Inflammatory macrophage treated with lipopolysaccharide for 4 hours (primary cell): Measurements from ENCODE around the gene IZUMO4.
"Not testable (repeated sequence)": the region's sequence is repeated elsewhere in the genome, so short reads cannot be mapped to it uniquely, and the experiment has no call there.

Experiments used
- DNase-seq: peaks from one replicate; pipeline ENCODE4 v3.0.0-alpha.2; 2020

IZUMO4 gene

DNA sequence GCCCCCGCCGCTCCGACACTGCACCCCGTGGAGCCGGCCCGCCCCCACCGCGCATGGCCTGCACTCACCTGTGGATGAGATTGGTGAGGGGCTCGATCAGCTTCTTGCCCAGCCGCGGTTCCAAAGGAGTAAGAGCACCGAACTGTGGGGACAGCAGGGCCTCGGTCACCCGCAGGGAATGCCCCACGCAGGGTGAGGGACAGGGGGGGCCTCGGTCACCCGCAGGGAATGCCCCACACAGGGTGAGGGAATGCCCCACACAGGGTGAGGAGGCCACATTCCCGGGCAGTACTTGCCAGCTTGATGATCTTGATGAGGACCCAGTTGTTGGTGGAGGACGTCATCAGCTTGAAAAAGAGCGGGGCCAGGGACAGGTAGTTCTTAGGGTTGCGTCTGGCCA is 32.3 kb downstream of the IZUMO4 start:
- no peak for DNase-seq

DNA sequence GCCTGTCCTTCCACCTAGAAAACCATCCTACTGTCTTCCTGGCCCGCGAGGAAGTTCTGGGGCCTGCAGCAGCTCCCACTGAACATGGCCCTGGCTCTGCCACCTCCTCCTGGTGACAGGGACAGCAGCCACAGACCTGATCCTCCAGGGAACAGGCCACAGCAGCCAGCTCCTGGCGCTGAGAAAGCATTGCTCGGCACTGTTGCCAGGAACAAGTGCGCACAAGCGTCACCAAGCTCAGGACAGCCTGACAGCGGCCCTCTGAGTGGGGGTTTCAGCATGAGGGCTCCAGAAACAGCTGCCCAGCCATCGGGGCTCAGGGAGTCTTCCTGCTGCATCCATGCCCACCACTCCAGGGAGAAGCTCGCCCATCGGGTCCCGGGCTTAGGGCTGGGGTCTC is 32.8 kb downstream of the IZUMO4 start:
- no peak for DNase-seq

DNA sequence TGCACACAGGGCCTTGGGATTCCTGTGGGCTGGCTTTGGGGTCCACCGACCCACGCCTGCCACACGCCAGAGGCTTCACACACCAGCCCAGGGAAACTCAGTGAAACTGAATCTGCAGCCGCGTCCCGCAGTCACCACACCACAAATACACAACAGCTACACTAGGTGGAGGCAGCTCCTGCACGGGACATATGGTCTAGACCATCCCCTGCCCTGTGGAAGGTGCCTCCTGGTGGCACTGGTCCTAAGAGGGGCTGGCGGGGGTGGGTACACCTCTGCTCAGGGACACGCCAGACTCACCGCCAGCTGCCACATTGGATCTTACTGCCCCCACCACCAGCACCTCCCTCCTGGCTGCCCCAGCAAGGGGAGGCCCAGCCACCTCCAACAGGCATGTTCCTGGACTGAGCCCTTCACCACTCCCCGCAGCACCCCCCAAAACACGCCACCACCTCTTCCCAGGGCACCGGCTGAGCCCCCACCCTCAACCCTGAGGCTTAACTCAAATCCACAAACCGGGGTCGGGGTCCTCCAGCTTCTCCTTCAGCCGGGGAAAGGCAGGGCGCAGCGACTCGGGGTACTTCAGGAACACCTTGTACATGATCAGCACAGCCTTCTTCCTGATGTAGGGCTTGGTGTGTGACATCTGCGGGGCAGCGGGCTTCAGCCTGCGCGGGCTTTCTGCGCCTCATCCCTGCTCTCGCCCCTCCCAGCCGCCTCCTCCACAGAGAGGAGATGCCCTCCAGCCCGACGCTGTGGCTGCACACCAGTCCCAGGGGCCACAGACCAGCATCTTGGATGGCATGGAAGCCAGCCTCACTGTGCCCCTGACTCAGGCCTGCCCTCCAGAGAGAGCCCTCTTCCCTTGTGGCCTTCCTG is 33.4 kb downstream of the IZUMO4 start:
- DNase-seq, result no peak

DNA sequence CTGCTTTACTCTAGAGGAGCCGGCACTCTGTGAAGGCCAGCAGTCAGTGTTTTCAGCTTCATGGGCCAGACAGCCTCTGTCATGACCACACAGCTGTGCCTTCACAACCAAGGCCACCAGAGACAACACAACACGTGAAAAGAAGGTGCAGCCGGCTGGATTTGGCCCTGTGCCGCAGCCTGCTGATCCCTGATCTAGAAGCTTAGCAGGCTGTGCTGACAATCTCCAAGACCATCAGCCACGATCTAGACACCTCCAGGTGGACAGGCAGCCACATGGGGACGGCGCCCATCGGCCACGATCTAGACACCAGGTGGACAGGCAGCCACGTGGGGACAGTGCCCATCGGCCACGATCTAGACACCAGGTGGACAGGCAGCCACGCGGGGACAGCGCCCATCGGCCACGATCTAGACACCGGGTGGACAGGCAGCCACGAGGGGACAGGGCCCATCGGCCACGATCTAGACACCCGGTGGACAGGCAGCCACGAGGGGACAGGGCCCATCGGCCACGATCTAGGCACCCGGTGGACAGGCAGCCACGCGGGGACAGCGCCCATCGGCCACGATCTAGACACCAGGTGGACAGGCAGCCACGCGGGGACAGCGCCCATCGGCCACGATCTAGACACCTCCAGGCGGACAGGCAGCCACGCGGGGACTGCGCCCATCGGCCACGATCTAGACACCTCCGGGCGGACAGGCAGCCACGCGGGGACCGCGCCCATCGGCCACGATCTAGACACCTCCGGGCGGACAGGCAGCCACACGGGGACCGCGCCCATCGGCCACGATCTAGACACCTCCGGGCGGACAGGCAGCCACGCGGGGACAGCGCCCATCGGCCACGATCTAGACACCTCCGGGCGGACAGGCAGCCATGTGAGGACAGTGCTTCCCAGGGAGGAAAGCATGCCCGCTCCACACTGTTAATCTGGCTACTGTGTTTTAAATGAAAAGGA is 34.6 kb downstream of the IZUMO4 start:
- DNase-seq, result not testable (repeated sequence)

DNA sequence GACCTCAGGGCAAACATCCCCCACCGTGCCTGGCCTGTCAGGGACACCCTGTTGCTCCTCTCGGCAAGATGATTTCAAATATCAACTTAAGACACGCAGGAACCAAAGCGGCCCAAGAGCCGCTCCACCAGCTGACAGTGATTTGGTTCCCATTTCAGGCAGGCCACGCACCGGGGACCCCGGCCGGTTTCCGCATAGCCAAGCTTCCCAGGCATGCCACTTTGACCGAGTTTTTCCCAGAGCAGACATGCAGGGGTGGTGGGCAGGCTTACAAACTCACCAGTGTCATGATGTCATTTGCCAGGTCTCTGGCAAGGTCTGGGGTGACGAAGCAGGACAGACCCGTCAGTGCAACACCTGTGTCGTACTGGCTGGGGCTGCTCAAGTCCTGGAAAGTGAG is 35.5 kb downstream of the IZUMO4 start:
- no peak for DNase-seq

DNA sequence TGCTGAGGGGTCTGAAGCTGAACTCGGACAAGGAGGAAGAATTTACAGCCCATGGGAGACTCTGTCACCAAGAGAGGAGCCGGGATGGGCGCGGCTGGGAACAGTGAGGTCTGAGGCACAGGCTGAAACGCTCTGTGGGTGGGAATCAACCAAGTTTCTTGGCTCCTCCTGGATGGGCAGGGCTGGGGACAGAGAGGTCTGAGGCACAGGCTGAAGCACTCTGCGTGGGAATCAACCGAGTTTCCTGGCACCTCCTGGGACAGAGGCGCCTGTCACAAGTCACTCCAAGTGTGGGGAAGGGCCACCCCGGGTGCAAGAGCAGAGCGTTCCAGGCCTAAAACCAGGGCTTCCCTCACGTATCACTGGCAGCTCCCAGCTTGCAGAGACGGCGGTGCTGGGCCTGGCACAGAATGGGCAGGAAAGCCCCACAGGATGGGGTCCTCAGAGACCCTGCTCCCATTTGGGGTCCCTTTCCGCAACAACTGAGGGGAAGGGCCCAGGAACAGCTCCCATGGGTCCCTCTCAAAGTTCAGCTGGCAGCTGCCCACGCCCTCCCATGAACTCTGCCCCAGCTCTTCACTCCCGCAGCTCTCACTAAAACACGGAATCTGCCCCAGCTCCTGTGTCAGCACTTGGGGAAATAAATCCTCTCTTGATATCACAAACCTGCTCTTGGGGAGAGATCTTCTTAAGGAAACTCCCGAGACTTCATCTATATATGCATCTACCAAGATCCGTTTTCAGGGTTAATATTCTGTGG is 36.2 kb downstream of the IZUMO4 start:
- no peak for DNase-seq

DNA sequence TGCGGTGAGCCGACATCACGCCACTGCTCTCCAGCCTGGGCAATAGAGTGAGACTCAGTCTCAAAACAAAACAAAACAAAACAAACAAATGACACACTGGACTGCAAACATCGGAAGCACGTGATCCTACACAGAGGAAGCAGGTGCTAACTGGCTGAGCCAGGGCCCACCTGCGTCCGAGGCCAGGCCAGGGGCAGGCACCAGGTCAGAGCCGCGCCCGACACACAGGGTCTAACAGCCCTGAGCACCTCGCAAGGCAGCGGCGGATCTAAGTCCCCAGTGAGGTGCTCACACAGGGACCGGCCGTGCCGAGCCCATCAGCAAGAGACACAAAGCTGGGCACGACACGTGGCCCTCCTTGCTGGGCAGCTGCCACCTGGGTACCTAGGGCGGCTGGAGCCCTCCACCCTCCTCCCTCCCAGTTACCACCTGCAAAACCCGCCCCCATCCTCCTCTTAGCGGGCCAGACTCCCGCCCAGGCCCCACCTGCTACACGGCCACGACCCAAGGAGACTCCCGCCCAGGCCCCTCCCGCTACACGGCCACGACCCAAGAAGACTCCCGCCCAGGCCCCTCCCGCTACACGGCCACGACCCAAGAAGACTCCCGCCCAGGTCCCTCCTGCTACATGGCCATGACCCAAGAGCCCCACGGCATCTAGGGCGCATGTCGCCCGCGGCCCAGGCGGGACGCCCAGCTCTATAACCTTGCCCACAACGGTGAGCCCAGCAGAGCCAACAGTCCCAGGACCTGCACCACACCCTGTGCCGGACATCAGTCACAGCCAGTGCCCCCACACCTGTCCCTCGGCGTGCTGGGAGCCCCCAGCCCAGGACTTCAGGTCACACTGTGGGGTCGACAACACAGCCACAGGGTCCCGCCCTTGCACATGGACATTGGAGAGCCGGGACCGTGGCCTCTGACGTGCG is 39.0 kb downstream of the IZUMO4 start:
- no peak for DNase-seq

DNA sequence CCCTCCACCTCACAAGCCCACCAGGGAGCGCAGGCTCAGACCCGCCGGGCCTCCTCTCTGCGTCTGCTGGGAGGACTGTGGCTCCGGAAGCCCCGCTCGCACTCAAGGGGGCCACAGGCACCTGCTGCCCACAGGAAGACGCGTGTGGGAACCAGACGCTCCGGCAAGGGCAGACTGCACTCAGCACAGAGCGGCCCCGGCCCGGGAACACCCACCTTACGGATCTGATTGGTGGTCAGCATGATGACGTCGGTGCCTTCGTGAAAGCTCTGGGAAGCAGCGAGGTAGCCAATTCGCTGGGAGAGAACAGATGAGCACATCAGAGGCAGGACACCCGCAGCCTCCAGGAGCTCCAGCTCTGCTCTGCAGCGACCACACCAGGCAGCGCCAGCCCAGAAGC is 40.1 kb downstream of the IZUMO4 start:
- no peak for DNase-seq

DNA sequence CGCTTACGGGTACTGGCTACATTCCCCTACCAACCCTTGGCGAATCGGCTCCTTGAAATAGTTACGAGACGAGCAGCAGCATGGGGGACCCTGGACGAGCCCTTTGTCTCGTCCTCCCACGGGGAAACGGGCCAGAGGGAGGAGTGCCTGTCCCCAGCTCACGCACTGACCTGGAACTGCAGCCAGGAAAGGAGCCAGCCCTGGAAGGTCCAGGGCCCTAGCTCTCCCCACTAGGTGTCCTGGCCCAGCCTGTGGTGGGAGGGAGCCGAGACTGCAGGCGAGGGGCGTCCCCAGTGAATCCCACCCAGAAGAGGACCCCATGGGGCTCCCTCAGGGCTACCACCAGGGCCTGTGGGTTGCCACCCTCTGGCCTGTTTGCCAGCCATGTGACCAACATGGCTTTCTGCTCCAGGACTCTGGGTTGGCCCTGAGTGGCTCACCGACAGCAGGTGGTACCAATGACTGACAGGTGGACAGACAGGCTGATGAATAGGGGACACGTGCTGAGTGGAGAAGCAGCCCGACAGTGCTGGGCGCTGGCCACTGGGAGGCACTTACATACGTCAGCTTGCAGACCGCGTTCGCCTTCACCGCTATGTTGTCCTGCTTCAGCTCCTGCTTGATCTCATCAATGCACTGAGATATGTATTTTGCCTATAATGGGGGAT is 41.5 kb downstream of the IZUMO4 start:
- DNase-seq, result no peak

DNA sequence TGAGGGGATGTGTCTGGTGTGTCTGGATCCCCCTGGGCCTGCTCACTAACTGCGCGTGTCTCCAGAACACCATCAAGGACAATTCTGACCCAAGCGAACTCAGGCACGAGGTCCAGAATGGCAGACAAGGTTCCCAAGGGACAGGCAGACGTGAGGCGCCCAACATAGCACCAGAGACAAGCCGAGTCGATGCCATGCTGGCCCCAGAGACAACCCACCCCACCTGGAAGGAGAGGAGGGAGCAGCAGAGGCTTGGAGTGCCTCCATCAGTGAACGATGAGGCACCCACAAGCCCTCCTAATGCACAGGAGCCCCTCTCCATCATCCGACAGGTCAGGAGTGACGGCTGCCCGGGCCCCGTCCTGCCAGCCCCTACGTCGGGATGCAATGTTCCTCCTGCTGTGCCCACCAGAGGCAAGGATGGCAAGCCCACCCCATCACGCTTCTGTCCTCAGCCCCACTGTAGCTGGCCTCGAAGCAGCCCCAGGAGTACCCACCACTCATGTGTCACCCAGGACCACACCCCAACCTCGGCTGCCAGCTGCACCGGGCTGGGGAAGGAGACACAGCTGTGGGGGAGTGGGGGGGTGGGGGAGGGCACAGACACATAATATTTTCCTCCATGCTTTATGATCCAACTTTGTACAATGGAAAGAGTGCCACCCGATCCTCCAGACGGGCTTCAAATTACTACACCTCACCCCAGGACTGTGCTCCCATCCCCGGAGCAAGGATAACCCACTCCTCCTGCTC is 42.8 kb downstream of the IZUMO4 start:
- no peak for DNase-seq

DNA sequence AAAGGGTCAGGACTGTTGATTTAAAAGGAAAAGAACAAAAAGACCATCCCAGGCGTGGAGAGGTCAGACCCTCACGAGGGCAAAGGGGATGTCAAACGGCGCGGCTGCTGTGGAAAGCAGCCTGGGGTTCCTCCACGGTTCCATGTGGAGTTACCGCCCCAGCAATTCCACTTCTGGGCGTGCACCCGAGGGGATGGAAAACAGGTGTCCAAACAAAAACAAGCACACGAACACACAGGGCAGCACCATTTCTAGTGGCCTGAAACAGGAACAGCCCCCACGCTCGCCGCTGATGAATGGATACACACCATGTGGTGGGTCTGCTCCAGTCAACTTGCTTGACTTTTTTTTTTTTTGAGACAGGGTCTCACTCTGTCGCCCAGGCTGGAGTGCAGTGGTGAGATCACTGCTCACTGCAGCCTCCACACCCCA is 43.4 kb downstream of the IZUMO4 start:
- no peak for DNase-seq

DNA sequence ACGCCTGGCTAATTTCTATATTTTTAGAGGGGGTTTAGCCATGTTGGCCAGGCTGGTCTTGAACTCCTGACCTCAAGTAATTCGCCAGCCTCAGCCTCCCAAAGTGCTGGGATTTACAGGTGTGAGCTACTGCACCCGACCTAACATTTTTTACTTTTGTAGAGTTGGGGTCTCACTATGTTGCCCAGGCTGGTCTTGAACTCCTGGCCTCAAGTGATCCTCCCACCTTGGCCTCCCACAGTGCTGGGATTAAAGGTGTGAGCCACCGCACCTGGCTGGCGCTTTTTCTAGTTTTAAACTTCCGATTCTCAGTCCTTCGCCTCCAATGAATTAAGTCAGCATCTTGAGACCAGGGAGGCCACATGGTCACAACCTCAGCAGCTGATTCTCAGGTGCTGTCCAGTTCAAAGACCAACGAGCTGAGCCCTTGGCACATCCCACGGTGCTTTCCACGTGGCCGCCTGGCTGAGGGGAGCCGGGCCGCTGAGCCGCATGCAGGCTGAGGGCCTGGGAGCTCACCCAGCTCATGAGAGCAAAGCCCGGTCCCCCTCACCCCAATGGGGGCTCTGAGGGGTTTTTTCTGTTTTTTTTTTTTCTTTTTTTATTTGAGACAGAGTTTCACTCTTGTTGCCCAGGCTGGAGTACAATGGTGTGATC is 45.6 kb downstream of the IZUMO4 start:
- DNase-seq, result no peak

DNA sequence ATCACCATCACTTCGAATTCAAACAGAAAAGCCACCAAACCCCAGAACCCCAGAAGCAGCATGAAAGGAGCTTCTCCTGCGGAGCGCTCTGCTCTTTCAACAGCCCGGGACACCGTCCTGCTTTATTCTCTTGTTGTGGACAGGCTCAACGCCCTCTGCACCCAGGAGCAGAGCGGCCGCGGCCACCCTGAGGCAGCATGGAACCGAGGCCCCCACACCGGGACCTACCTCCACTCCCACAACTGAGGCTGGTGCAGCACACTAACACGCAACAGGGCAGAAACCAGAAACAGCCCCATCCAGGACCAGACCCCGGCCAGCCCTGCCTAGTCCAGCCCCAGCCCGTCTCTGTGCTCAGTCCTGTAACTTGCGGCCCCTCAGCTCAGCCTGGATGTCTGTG is 47.5 kb downstream of the IZUMO4 start:
- no peak for DNase-seq

DNA sequence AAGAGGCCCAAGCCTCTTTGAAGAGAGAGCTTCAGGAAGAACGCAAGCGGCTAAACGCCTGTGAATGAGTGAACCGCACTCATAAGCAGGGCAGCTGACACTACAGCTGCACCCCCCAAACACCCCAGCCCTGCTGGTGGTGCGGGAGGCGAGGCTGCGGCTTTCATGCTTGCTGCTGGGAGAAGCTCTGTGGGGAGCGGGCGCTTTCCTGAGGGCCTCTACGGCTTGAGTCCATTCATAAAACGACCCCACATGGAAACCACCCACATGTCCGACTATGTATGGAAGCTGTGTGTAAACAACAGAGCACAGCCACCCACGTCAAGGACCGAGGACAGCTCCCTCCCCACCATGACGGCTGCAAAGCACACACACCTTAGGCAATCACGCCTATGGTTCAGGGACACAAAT is 49.1 kb downstream of the IZUMO4 start:
- no peak for DNase-seq

DNA sequence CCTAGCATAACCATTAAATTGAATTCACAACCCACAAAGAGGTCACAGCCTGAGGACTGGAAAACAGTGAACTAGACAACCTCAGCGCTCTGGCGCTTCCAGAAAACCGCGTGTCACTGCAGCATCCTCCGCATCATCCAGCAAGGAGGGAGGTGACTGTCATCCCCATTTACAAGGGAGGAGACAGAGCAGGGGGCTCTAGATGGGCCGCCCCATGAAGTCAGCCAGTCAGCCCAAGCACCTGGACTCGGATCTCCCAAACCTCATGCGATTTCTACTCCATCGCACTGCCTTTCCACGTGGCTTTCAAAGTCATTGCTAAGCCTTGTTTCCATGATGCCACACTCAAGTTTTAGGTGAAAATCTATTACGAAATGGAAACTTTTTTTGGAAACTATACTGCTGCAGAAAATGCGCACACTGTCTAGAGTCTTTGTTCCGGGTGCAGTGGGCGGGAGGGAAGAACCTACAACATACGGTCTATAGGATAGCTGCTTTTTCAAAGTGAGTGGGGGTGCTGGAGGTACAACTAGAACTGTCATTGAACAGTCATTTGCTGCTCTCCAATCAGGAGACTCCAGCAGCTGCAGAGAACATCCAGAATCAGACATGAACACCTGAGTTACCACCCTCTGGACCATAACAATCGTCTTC is 51.9 kb downstream of the IZUMO4 start:
- no peak for DNase-seq
